Neutrophil (primary cell): ENCODE data around the gene PRLR.
"Not testable (repeated sequence)": the region's sequence is repeated elsewhere in the genome, so short reads cannot be mapped to it uniquely, and the experiment has no call there.

Source experiments
- H3K27ac ChIP-seq: fragments of 200-600 bp; sonication (generic); 2 replicates; pipeline ENCODE4 v1.5.1; 2016; ENCODE audit warnings: mild to moderate bottlenecking, moderate library complexity
- H3K27me3 ChIP-seq: fragments of 200-600 bp; sonication (generic); 2 replicates; pipeline ENCODE4 v1.6.0; 2016; ENCODE audit warnings: mild to moderate bottlenecking
- H3K36me3 ChIP-seq: fragments of 200-600 bp; sonication (generic); 2 replicates; pipeline ENCODE4 v1.5.1; 2017
- H3K4me1 ChIP-seq, 2 experiments: fragments of 200-600 bp in 1 of 2; sonication (generic) in 1 of 2; 1 replicate in 1 of 2; 2 replicates in 1 of 2; pipeline versions ENCODE4 v1.5.1 to v1.6.1; 2013 to 2016; ENCODE audit warnings: low read depth in 1 of 2, low read length in 1 of 2, mild to moderate bottlenecking in 1 of 2, moderate library complexity in 1 of 2; ENCODE audit not compliant: control insufficient read depth in 1 of 2, insufficient read depth in 1 of 2
- H3K4me3 ChIP-seq, 2 experiments: fragments of 200-600 bp in 1 of 2; sonication (generic) in 1 of 2; 1 replicate in 1 of 2; 2 replicates in 1 of 2; pipeline ENCODE4 v1.5.1; 2013 to 2016; ENCODE audit warnings: low read depth in 1 of 2, low read length in 1 of 2, mild to moderate bottlenecking in 1 of 2, moderate library complexity in 1 of 2
- H3K9me3 ChIP-seq: fragments of 200-600 bp; sonication (generic); 2 replicates; pipeline ENCODE4 v1.5.1; 2016
- TF ChIP-seq, protein P1 (sequence below): fragments of 200-600 bp; sonication (generic); IDR thresholded peaks from 2 replicates; pipeline ENCODE4 v1.5.1; 2016; ENCODE audit warnings: antibody characterized with exemption

Gene PRLR

DNA sequence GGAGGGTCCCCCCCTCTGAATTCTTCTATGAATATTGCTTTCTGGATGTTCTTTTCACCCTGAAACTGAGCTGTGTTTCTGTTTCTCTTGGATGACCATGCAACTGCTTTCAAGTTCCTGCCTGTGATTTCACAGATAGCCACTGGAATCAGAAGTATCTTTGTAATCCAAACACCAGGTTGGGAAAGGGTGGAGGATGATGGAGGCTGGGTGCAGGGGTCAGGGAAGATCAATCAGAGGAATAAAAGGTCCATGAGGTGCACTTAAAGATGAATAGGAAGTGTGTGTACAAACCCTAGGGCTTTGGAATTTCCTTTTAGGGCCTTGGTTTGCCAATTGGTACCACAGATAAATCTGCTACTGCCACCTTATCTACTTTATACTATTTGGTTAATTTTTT, 114.4 kb downstream of the PRLR start:
- no peak overlapping the region for H3K4me3 ChIP-seq

DNA sequence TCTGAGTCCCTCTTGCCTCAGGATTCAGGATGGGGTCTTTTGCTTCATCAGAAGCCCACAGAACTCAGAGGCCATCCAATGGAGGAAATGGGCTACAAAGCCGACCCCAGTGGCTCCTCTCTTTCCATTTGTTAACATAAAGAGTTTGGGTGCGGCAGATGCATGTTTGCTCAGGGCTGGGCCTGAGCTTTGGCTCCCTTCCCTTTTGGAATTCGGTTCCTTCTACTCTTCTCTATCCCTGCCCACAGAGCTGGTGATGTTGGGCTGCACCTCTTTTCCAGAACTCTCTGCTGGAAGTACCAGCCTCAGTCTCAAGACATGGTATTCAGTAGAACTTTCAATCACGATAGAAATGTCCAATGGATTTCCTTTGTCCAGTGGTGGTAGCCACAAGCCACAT, 115.6 kb downstream of the PRLR start:
- TF ChIP-seq, protein P1, sequence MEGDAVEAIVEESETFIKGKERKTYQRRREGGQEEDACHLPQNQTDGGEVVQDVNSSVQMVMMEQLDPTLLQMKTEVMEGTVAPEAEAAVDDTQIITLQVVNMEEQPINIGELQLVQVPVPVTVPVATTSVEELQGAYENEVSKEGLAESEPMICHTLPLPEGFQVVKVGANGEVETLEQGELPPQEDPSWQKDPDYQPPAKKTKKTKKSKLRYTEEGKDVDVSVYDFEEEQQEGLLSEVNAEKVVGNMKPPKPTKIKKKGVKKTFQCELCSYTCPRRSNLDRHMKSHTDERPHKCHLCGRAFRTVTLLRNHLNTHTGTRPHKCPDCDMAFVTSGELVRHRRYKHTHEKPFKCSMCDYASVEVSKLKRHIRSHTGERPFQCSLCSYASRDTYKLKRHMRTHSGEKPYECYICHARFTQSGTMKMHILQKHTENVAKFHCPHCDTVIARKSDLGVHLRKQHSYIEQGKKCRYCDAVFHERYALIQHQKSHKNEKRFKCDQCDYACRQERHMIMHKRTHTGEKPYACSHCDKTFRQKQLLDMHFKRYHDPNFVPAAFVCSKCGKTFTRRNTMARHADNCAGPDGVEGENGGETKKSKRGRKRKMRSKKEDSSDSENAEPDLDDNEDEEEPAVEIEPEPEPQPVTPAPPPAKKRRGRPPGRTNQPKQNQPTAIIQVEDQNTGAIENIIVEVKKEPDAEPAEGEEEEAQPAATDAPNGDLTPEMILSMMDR, result no peak
- no peaks in the 10 kb centered on the region for H3K36me3 ChIP-seq
- no peaks in the 10 kb centered on the region for H3K9me3 ChIP-seq
- no peaks in the 10 kb centered on the region for H3K4me1 ChIP-seq
- H3K27ac ChIP-seq, result no peak overlapping the region
- H3K4me3 ChIP-seq, result no peak overlapping the region
- H3K27me3 ChIP-seq, result no peaks in the 10 kb centered on the region

More for the DNA sequence above, 114.4 kb downstream of the PRLR start:
- no peaks in the 10 kb centered on the region for H3K27me3 ChIP-seq
- H3K4me1 ChIP-seq, result no peaks in the 10 kb centered on the region
- no peaks in the 10 kb centered on the region for H3K36me3 ChIP-seq
- H3K9me3 ChIP-seq, result no peaks in the 10 kb centered on the region
- H3K27ac ChIP-seq, result no peak overlapping the region
- TF ChIP-seq, protein P1, result no peak

DNA sequence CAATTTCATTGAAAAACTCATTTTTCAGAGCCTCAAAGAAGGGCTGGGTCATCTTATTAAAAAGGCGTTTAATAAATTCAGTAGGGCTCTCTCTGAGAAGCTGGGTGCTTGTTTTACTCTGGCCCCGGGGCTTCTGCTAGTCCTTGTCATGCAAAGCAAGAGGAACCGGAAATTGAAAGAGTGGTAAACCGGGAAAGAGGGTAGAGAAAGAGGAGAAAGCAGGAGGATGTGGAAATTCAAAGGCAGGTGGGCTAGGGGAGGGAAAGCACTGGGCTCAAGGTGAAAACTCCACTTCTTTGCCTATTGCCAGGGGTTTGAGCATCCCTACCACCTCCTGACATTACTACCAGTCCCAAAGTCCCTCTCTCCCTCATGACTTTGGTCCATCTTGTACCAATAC, 118.0 kb downstream of the PRLR start:
- no peaks in the 10 kb centered on the region for H3K36me3 ChIP-seq
- H3K4me1 ChIP-seq, result no peaks in the 10 kb centered on the region
- TF ChIP-seq, protein P1, result no peak
- no peak overlapping the region for H3K4me3 ChIP-seq
- H3K9me3 ChIP-seq, result no peaks in the 10 kb centered on the region
- H3K27ac ChIP-seq, result no peak overlapping the region
- H3K27me3 ChIP-seq, result no peaks in the 10 kb centered on the region

DNA sequence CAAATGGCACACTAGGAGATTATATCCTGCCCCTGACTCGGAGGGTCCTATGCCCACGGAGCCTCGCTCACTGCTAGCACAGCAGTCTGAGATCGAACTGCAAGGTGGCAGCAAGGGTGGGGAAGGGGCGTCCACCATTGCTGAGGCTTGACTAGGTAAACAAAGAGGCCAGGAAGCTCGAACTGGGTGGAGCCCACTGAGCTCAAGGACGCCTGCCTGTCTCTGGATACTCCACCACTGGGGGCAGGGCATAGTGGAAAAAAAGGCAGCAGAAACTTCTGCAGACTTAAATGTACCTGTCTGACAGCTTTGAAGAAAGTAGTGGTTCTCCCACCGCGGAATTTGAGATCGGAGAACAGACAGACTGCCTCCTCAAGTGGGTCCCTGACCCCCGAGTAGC, 125.7 kb downstream of the PRLR start:
- H3K36me3 ChIP-seq, H3K27me3 ChIP-seq, H3K27ac ChIP-seq, H3K9me3 ChIP-seq, H3K4me3 ChIP-seq, H3K4me1 ChIP-seq: not testable (repeated sequence)

DNA sequence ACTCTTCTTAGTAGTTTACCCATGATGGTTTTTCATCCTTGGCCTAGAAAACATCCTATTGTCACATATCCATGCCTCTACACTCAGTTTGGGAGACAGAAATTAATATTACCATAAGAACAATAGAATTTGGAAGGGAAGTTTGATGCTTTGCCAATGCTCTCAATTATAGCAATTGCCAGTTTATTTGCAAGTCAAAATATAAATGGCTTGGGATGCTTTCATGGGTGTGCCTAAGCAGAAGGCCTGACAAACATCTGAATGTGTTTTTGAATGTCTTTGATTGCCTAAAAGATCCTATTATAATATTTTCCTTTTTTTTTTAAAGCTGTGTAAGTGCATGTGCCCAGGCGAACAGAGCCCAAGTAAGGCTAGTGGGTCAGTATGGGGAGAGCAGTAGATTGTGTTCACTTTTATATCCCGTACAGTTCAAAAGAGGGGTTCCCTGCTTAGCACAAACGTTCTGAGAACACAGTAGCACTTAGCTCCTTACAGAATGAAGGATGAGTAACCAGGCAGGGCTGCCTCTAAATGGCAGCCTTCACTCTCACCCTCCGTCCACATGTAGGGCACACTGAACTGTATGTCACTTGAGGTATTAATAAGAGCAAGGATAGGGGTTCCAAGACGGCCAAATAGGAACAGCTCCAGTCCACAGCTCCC, 126.5 kb downstream of the PRLR start:
- H3K27me3 ChIP-seq, result no peaks in the 10 kb centered on the region
- no peak overlapping the region for H3K27ac ChIP-seq
- TF ChIP-seq, protein P1, result no peak
- H3K9me3 ChIP-seq, result no peaks in the 10 kb centered on the region
- no peaks in the 10 kb centered on the region for H3K36me3 ChIP-seq
- no peak overlapping the region for H3K4me3 ChIP-seq
- no peaks in the 10 kb centered on the region for H3K4me1 ChIP-seq

DNA sequence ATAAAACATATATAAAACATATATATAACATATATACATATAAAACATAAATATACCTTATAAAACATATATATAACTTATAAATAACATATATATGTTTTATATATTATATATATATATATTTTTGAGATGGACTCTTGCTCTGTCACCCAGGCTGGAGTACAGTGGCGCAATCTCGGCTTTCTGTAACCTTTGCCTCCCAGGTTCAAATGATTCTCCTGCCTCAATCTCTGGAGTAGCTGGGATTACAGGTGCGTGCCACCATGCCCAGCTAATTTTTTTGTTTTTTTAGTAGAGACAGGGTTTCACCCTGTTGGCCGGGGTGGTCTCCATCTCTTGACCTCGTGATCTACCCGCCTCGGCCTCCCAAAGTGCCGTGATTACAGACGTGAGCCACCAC, 128.6 kb downstream of the PRLR start:
- not testable (repeated sequence) for H3K27ac ChIP-seq, H3K27me3 ChIP-seq, H3K4me1 ChIP-seq, H3K9me3 ChIP-seq, H3K36me3 ChIP-seq, H3K4me3 ChIP-seq

DNA sequence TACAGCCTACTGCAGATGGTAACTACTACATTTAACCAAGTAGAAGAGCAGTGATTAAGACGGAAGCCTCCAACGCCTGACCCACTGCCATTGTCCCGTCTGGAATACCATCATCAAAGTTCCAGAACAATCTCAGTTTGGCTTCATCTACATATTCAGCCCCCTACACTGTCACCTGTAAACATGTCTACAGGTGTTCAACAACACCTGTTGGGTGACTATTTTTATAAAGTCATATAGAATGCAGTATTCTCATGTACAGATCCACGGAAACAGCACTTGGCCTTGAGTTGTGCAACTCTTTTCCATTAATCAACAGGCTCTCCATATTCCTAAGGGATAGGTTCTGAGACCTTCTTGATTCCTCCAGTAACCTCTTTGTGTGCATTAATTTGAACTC, 129.3 kb downstream of the PRLR start:
- Histone ChIP-seq H3K27ac (no peak overlapping the region), H3K9me3 (no peaks in the 10 kb centered on the region), H3K27me3 (no peaks in the 10 kb centered on the region), H3K36me3 (no peaks in the 10 kb centered on the region), H3K4me3 (no peak overlapping the region), H3K4me1 (no peaks in the 10 kb centered on the region)
- TF ChIP-seq, protein P1, result no peak
